Stimulated activated naive CD8-positive, alpha-beta T cell treated with anti-CD3 and anti-CD28 coated beads, Interleukin-15, amount 100 ng/mL, for 72 hours (primary cell): ENCODE data around the gene LRP10.

Source experiments
- ATAC-seq: fragments of 150-1000 bp; cut with Tn5 transposase; 2 replicates; pipeline ENCODE4 v1.10.0; 2021; ENCODE audit warnings: mild to moderate bottlenecking, moderate library complexity
- DNase-seq, 2 donors: peaks; one replicate each; pipeline ENCODE4 v3.0.0; 2021 to 2022
- H3K27ac Mint-ChIP-seq, 2 donors: one replicate each; pipeline ENCODE4 v1.8.0; 2022; ENCODE audit warnings: mild to moderate bottlenecking in 2 of 2, mixed read lengths in 2 of 2, moderate library complexity in 2 of 2
- H3K27me3 Mint-ChIP-seq: one replicate; pipeline ENCODE4 v1.8.0; 2022; ENCODE audit warnings: mixed read lengths
- H3K4me1 Mint-ChIP-seq: one replicate; pipeline ENCODE4 v1.8.0; 2022; ENCODE audit warnings: mild to moderate bottlenecking, mixed read lengths
- H3K4me3 Mint-ChIP-seq, 2 donors: one replicate each; pipeline ENCODE4 v1.8.0; 2022; ENCODE audit warnings: mild to moderate bottlenecking in 2 of 2, mixed read lengths in 2 of 2, moderate library complexity in 1 of 2
- H3K9me3 Mint-ChIP-seq, 2 donors: one replicate each; pipeline ENCODE4 v1.8.0; 2022; ENCODE audit warnings: mixed read lengths in 2 of 2

Gene LRP10

GRCh38 chr14:22886500-22887259, 15.1 kb downstream of the LRP10 start:
- Mint-ChIP-seq H3K4me3 (peak overlapping the region; percentile 78 to 93), H3K27ac (peak overlapping the region; percentile 95), H3K27me3 (peaks cover 14% of the 10 kb centered on the region), H3K4me1 (peaks cover 62% of the 10 kb centered on the region), H3K9me3 (no peaks in the 10 kb centered on the region)
- ATAC-seq, result peak; percentile 86
- DNase-seq, result peak; percentile 78 to 87

- peak overlapping the region; percentile 78 to 93 for H3K4me3 Mint-ChIP-seq
- H3K9me3 Mint-ChIP-seq, result no peaks in the 10 kb centered on the region
- DNase-seq, result peak in 1 of 2 donors; percentile 60
- H3K27ac Mint-ChIP-seq, result peak overlapping the region; percentile 95
- peaks cover 14% of the 10 kb centered on the region for H3K27me3 Mint-ChIP-seq
- ATAC-seq, result peak; percentile 46
- peaks cover 62% of the 10 kb centered on the region for H3K4me1 Mint-ChIP-seq
These were observed 15.9 kb downstream of the LRP10 start for GRCh38 chr14:22887260-22887989.

DNA sequence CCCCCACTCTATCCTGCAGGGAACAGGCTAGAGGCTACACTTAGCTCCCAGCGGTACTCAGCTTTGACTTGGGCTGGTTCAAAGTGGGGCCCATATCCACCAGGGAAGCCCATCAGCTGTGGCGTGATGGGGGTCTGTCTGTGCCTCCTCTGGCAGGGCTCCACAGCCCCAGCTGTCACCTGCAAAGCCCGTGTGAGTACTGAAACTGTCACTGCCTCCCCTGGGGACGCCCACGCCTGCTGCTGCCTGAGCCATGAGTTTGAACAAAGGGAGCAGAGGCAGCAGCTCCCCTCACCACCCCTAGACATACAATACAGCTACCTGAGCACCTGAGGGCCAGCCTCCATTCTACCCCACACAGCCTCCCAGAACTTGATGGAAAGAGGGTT, 16.4 kb downstream of the LRP10 start:
- no peaks in the 10 kb centered on the region for H3K9me3 Mint-ChIP-seq
- H3K27me3 Mint-ChIP-seq, result peaks cover 14% of the 10 kb centered on the region
- DNase-seq (peak; percentile 37 to 42), ATAC-seq (no peak)
- H3K4me3 Mint-ChIP-seq, result peak overlapping the region; percentile 78 to 93
- peaks cover 57% of the 10 kb centered on the region for H3K4me1 Mint-ChIP-seq
- no peak overlapping the region for H3K27ac Mint-ChIP-seq

GRCh38 chr14:22888662-22889061, 17.1 kb downstream of the LRP10 start:
- no peak overlapping the region for H3K4me3 Mint-ChIP-seq
- H3K27me3 Mint-ChIP-seq, result peaks cover 14% of the 10 kb centered on the region
- H3K9me3 Mint-ChIP-seq, result no peaks in the 10 kb centered on the region
- H3K4me1 Mint-ChIP-seq, result peaks cover 50% of the 10 kb centered on the region
- ATAC-seq, result no peak
- no peak for DNase-seq
- H3K27ac Mint-ChIP-seq, result no peak overlapping the region

DNA sequence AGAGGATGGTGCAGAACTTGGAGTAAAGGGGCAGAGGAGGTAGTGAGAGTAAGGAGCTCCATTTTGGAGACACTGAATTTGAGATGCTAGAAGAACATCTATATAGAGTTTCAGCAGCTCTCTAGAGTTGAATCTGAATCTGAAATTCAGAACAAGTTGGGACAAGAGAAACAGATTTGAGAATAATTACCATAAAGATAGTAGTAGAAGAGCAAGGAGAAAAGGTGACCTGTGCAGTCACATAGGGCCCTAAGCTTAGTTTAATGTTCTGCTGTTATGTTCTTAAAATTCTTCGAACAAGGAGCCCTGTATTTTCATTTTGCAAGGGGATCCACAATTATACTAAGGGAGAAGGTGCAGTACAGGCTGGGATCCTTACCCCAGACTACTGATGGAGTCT, 18.9 kb downstream of the LRP10 start:
- peaks cover 35% of the 10 kb centered on the region for H3K4me1 Mint-ChIP-seq
- no peaks in the 10 kb centered on the region for H3K9me3 Mint-ChIP-seq
- no peak for DNase-seq
- peaks cover 6% of the 10 kb centered on the region for H3K27me3 Mint-ChIP-seq
- ATAC-seq, result no peak
- no peak overlapping the region for H3K4me3 Mint-ChIP-seq
- no peak overlapping the region for H3K27ac Mint-ChIP-seq

GRCh38 chr14:22892488-22892887, 20.9 kb downstream of the LRP10 start:
- Mint-ChIP-seq H3K4me1 (peaks cover 23% of the 10 kb centered on the region), H3K27ac (peak overlapping the region in 1 of 2 donors; percentile 43), H3K4me3 (no peak overlapping the region), H3K27me3 (no peaks in the 10 kb centered on the region), H3K9me3 (no peaks in the 10 kb centered on the region)
- no peak for ATAC-seq
- no peak for DNase-seq

GRCh38 chr14:22893706-22894105, 22.2 kb downstream of the LRP10 start:
- Mint-ChIP-seq H3K27ac (no peak overlapping the region), H3K4me1 (peaks cover 21% of the 10 kb centered on the region), H3K27me3 (no peaks in the 10 kb centered on the region), H3K4me3 (no peak overlapping the region), H3K9me3 (no peaks in the 10 kb centered on the region)
- no peak for DNase-seq
- ATAC-seq, result no peak

GRCh38 chr14:22895402-22895801, 23.9 kb downstream of the LRP10 start:
- Mint-ChIP-seq H3K4me1 (peaks cover 17% of the 10 kb centered on the region), H3K9me3 (no peaks in the 10 kb centered on the region), H3K4me3 (no peak overlapping the region), H3K27ac (no peak overlapping the region), H3K27me3 (no peaks in the 10 kb centered on the region)
- ATAC-seq (no peak), DNase-seq (no peak)

- DNase-seq, result no peak
- Mint-ChIP-seq H3K27me3 (no peaks in the 10 kb centered on the region), H3K9me3 (no peaks in the 10 kb centered on the region), H3K27ac (no peak overlapping the region), H3K4me1 (peaks cover 23% of the 10 kb centered on the region), H3K4me3 (no peak overlapping the region)
- ATAC-seq, result no peak
These were observed 24.8 kb downstream of the LRP10 start for GRCh38 chr14:22896356-22896755.

DNA sequence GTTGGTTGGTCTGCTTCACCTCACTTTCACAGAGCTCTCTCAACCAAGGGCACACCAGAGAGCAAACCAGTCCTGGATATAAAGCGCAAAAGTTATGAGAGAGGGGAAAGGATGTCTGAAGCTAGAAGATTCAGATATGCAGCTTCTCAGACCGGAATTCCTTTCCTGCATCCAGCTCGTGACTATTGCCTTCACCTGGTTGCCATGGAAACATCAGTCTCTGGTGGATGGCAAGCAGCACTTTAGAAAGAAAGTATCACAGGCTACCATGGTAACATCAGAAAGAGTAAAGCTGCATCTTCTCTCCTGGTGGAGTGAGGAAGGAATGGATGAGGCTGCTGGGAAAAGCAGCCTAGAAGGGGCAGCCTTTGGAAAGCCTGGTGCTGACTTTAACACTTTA, 25.2 kb downstream of the LRP10 start:
- peak overlapping the region in 1 of 2 donors; percentile 3 for H3K27ac Mint-ChIP-seq
- H3K4me3 Mint-ChIP-seq, result no peak overlapping the region
- no peaks in the 10 kb centered on the region for H3K9me3 Mint-ChIP-seq
- H3K4me1 Mint-ChIP-seq, result peaks cover 26% of the 10 kb centered on the region
- ATAC-seq (no peak), DNase-seq (no peak)
- H3K27me3 Mint-ChIP-seq, result no peaks in the 10 kb centered on the region

DNA sequence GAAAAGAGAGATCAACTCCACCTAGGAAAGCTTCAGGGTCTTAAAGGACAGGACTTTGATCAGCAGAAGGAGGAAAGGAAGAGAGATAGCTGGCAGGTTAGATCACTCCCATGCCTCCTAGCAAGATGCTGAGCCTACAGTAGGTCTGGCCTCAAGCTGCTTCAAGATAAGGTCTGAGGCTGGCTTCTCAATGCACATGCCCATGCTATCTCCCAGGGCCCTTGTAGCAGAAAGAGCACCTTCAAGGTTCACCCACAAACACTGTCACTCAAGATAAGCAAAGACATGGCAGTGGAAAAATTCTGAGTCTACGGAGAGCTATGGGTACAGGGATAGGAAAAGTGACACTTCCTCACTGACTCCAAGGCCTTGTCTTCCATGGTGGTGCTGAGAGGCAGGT, 25.8 kb downstream of the LRP10 start:
- H3K27me3 Mint-ChIP-seq, result no peaks in the 10 kb centered on the region
- ATAC-seq (no peak), DNase-seq (no peak)
- peaks cover 26% of the 10 kb centered on the region for H3K4me1 Mint-ChIP-seq
- H3K4me3 Mint-ChIP-seq, result no peak overlapping the region
- no peaks in the 10 kb centered on the region for H3K9me3 Mint-ChIP-seq
- no peak overlapping the region for H3K27ac Mint-ChIP-seq

DNA sequence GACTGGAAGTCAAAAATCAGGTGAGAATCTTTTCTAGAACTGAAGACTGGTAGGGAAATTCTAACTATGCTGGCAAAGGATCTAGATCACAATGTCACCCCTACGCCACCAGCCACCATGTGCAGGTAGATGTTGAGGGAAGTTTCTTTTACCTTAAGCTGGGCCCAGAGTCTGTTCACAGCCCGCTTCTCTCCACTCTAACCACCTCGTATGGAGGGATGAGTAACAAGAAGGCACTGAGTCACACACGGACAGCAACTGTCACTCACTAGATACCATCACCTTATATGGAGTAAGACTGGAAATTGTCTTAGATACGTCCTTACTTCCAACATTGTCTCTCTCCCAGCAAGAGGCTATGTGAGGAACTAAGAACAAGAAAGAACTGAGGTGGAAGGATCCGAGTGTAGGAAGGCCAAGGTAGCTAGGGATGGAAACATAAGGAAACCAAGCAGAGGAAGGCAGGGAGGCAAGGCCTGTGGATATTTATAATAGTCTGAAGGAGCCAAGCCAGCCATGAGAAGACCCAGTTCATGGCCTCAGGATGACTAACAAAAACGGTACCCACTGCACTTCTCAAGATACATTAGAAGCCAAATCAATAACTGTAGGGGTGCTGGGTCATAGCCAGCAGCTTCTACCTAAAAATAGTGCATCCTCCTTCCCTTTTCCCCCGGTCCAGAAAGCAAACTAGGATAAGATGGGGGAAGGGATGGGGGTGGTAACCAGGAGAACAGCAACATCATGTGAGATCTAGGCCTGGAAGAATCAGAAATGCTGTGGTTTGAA, 27.0 kb downstream of the LRP10 start:
- peaks cover 26% of the 10 kb centered on the region for H3K4me1 Mint-ChIP-seq
- ATAC-seq, result peak; percentile 84
- H3K27ac Mint-ChIP-seq, result peak overlapping the region in 1 of 2 donors; percentile 10
- no peaks in the 10 kb centered on the region for H3K9me3 Mint-ChIP-seq
- H3K4me3 Mint-ChIP-seq, result no peak overlapping the region
- DNase-seq, result no peak
- H3K27me3 Mint-ChIP-seq, result no peaks in the 10 kb centered on the region

GRCh38 chr14:22900081-22900799, 28.7 kb downstream of the LRP10 start:
- peak; percentile 78 for ATAC-seq
- Mint-ChIP-seq H3K4me1 (peaks cover 26% of the 10 kb centered on the region), H3K9me3 (no peaks in the 10 kb centered on the region), H3K4me3 (no peak overlapping the region), H3K27me3 (no peaks in the 10 kb centered on the region), H3K27ac (no peak overlapping the region)
- peak in 1 of 2 donors; percentile 27 for DNase-seq

- no peak for DNase-seq
- Mint-ChIP-seq H3K9me3 (no peaks in the 10 kb centered on the region), H3K4me1 (peaks cover 26% of the 10 kb centered on the region), H3K27me3 (no peaks in the 10 kb centered on the region), H3K4me3 (no peak overlapping the region), H3K27ac (no peak overlapping the region)
- ATAC-seq, result no peak
These were observed 30.3 kb downstream of the LRP10 start for GRCh38 chr14:22901799-22902198.

DNA sequence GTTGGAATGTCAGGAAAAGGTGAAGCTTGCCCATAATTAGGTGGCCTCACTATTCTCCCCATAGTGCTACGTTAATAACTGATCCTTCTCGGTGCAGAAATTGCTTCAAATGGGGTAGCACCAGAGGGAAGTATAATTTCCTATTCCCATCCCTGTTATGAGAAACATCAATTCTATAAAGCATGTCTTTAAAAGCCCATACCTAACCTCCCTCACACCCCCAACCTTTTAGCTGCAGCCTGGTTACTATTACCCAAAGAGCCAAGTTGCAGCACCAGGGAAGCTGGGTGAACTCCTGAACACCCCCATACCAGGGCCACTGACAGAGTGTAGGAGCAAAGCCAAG, 32.2 kb downstream of the LRP10 start:
- ATAC-seq (no peak), DNase-seq (no peak)
- H3K27ac Mint-ChIP-seq, result no peak overlapping the region
- no peaks in the 10 kb centered on the region for H3K27me3 Mint-ChIP-seq
- no peak overlapping the region for H3K4me3 Mint-ChIP-seq
- no peaks in the 10 kb centered on the region for H3K9me3 Mint-ChIP-seq
- peaks cover 17% of the 10 kb centered on the region for H3K4me1 Mint-ChIP-seq
